NCI-H345 (cell line): ENCODE measurements around the gene CTNNA3.

ENCODE experiments used
- DNase-seq: peaks from one replicate; lab custom pipeline; 2025; lab: John Stamatoyannopoulos, UW

Gene CTNNA3

GRCh38 chr10:66292922-66293321, 1403.1 kb downstream of the CTNNA3 start:
- DNase-seq, result no peak

GRCh38 chr10:66292456-66292855, 1403.5 kb downstream of the CTNNA3 start:
- no peak for DNase-seq

GRCh38 chr10:66291133-66291532, 1404.9 kb downstream of the CTNNA3 start:
- DNase-seq, result no peak

- no peak for DNase-seq
Observed at GRCh38 chr10:66284621-66285020, 1411.4 kb downstream of the CTNNA3 start.

GRCh38 chr10:66283874-66284464, 1412.0 kb downstream of the CTNNA3 start:
- DNase-seq, result no peak

- no peak for DNase-seq
Observed at GRCh38 chr10:66283064-66283463, 1412.9 kb downstream of the CTNNA3 start.

GRCh38 chr10:66281327-66281726, 1414.7 kb downstream of the CTNNA3 start:
- DNase-seq, result no peak

GRCh38 chr10:66277481-66277880, 1418.5 kb downstream of the CTNNA3 start:
- no peak for DNase-seq

- DNase-seq, result no peak
Observed at GRCh38 chr10:66273966-66274519, 1422.0 kb downstream of the CTNNA3 start.

- no peak for DNase-seq
Observed at GRCh38 chr10:66265398-66265797, 1430.6 kb downstream of the CTNNA3 start.

- DNase-seq, result no peak
Observed at GRCh38 chr10:66259836-66260235, 1436.2 kb downstream of the CTNNA3 start.

- no peak for DNase-seq
Observed at GRCh38 chr10:66258693-66259092, 1437.3 kb downstream of the CTNNA3 start.

GRCh38 chr10:66257801-66258200, 1438.2 kb downstream of the CTNNA3 start:
- no peak for DNase-seq

GRCh38 chr10:66252986-66253385, 1443.0 kb downstream of the CTNNA3 start:
- no peak for DNase-seq

GRCh38 chr10:66246177-66246576, 1449.8 kb downstream of the CTNNA3 start:
- no peak for DNase-seq

- no peak for DNase-seq
Observed at GRCh38 chr10:66244953-66245352, 1451.0 kb downstream of the CTNNA3 start.

GRCh38 chr10:66242885-66243284, 1453.1 kb downstream of the CTNNA3 start:
- DNase-seq, result no peak

- DNase-seq, result no peak
Observed at GRCh38 chr10:66239062-66239461, 1456.9 kb downstream of the CTNNA3 start.

GRCh38 chr10:66238343-66238742, 1457.7 kb downstream of the CTNNA3 start:
- DNase-seq, result no peak

- DNase-seq, result no peak
Observed at GRCh38 chr10:66234872-66235271, 1461.1 kb downstream of the CTNNA3 start.

- no peak for DNase-seq
Observed at GRCh38 chr10:66228887-66229286, 1467.1 kb downstream of the CTNNA3 start.

GRCh38 chr10:66223656-66224055, 1472.3 kb downstream of the CTNNA3 start:
- DNase-seq, result no peak

GRCh38 chr10:66222462-66223046, 1473.4 kb downstream of the CTNNA3 start:
- DNase-seq, result no peak
